Suprapubic skin (tissue), 4 donors: Measurements from ENCODE around the gene PRXL2C.

Experiments
- CTCF ChIP-seq, 2 donors: fragments of 200-600 bp in 1 of 2; fragments of 450-650 bp in 1 of 2; sonication (generic) in 1 of 2; IDR thresholded peaks; one replicate each; pipeline ENCODE4 v1.5.1; 2016 to 2019; ENCODE audit warnings: antibody characterized with exemption in 2 of 2, mild to moderate bottlenecking in 1 of 2, moderate library complexity in 1 of 2
- EP300 ChIP-seq: sonication (generic); formaldehyde crosslinking; IDR thresholded peaks from one replicate; pipeline ENCODE4 v1.6.1; 2017; ENCODE audit warnings: antibody characterized with exemption
- POLR2A ChIP-seq, 2 donors: fragments of 450-650 bp; IDR thresholded peaks; one replicate each; pipeline ENCODE4 v1.6.1; 2017; ENCODE audit warnings: antibody characterized with exemption in 2 of 2, mild to moderate bottlenecking in 2 of 2, moderate library complexity in 2 of 2
- POLR2AphosphoS5 ChIP-seq, 3 donors: sonication (generic); formaldehyde crosslinking; IDR thresholded peaks; one replicate each; pipeline ENCODE4 v1.6.1; 2017; ENCODE audit warnings: antibody characterized with exemption in 3 of 3

- TF ChIP-seq CTCF (IDR thresholded peaks at IDR 0.05) (no peak), POLR2AphosphoS5 (IDR thresholded peaks at IDR 0.05) (no peak), POLR2A (IDR thresholded peaks at IDR 0.05) (no peak), EP300 (no peak)
These were observed 34.3 kb downstream of the PRXL2C start for GRCh38 chr9:96620832-96621269.
